Chondrocyte (in vitro differentiated cells): ENCODE measurements around the gene DGKB. TPM values are rescaled to one million over a fixed set of nuclear protein-coding genes. Genes with fewer than 3 reads are reported as not detected.

Source experiments
- DNase-seq: peaks from one replicate; pipeline ENCODE4 v3.0.0; 2021; ENCODE audit warnings: mixed read lengths, low spot score
- H3K27ac Mint-ChIP-seq: one replicate; pipeline ENCODE4 v1.8.0; 2021; ENCODE audit warnings: mild to moderate bottlenecking, moderate library complexity, mixed read lengths; ENCODE audit not compliant: unreplicated experiment
- H3K27me3 Mint-ChIP-seq: 2 replicates; pipeline ENCODE4 v1.8.0; 2021; ENCODE audit warnings: low read depth, mixed read lengths
- H3K36me3 Mint-ChIP-seq: 2 replicates; pipeline ENCODE4 v1.8.0; 2021; ENCODE audit warnings: low read depth, mixed read lengths
- H3K4me1 Mint-ChIP-seq: 2 replicates; pipeline ENCODE4 v1.8.0; 2021; ENCODE audit warnings: low read depth, mild to moderate bottlenecking, mixed read lengths
- H3K4me3 Mint-ChIP-seq: one replicate; pipeline ENCODE4 v1.8.0; 2021; ENCODE audit warnings: mild to moderate bottlenecking, moderate library complexity, mixed read lengths; ENCODE audit not compliant: unreplicated experiment
- H3K9me3 Mint-ChIP-seq: 2 replicates; pipeline ENCODE4 v1.8.0; 2021; ENCODE audit warnings: low read depth, mixed read lengths
- CTCF ChIP-seq: fragments of 200-600 bp; sonication (generic); IDR thresholded peaks from 2 replicates; pipeline ENCODE4 v1.5.0; 2021; ENCODE audit warnings: antibody characterized with exemption, mild to moderate bottlenecking, moderate library complexity
- total RNA-seq: library from RNA; stranded (reverse); gene quantifications from 3 replicates; pipeline ENCODE4 v1.2.1, GENCODE V29; 2021

The DGKB gene
- total RNA-seq, 1 donor from 2014 or later, result 0.60 TPM

- DNase-seq, result no peak
- no peaks in the 10 kb centered on the region for H3K9me3 Mint-ChIP-seq
- H3K4me1 Mint-ChIP-seq, result peaks cover 36% of the 10 kb centered on the region
- peak overlapping the region; percentile 42 for H3K27ac Mint-ChIP-seq
- no peak for TF ChIP-seq CTCF
- no peaks in the 10 kb centered on the region for H3K36me3 Mint-ChIP-seq
- H3K4me3 Mint-ChIP-seq, result no peak overlapping the region
- no peaks in the 10 kb centered on the region for H3K27me3 Mint-ChIP-seq
Measured at GRCh38 chr7:14841086-14841485, 61.5 kb downstream of the DGKB start.

DNA sequence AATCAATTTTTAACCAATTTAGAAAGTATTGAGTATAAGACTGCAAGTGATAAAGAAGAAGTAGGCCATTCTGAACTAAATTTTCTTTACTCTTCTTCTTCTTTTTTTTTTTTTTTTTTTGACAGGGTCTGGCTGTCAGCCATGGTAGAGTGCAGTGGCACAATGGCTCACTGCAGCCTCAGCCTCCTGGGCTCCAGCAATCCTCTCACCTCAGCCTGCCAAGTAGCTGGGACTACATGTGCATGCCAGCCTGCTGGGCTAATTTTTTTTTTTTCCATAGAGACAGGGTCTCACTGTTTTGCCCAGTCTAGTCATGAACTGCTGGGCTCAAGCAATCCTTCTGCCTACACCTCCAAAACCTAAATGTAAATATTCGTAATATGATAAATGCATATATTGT, 63.2 kb downstream of the DGKB start:
- no peaks in the 10 kb centered on the region for H3K27me3 Mint-ChIP-seq

DNA sequence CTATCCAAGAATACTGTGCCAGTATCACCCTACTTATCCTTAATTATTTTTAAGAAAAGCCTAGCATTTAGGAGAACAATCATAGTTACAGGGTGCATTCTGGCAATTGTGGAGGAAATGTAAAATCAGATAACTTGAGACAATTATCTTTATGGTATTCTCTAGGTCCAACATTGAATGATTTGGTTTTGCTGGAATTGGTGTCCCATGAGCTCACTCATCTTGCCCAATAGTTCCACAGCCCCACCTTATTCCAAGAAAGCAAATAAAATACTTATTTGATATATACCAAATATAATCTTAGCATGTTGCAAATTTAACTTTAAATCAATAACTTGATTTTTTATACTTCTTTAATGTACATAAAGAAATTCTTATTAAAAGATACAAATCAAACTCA, 65.3 kb downstream of the DGKB start:
- no peak for TF ChIP-seq CTCF
- Mint-ChIP-seq H3K4me3 (no peak overlapping the region), H3K4me1 (peaks cover 57% of the 10 kb centered on the region), H3K27me3 (no peaks in the 10 kb centered on the region), H3K36me3 (no peaks in the 10 kb centered on the region), H3K27ac (no peak overlapping the region), H3K9me3 (no peaks in the 10 kb centered on the region)
- DNase-seq, result no peak

More for the DNA sequence above, 63.2 kb downstream of the DGKB start:
- no peak for DNase-seq
- Mint-ChIP-seq H3K36me3 (no peaks in the 10 kb centered on the region), H3K4me3 (no peak overlapping the region), H3K4me1 (peaks cover 53% of the 10 kb centered on the region), H3K27ac (no peak overlapping the region), H3K9me3 (no peaks in the 10 kb centered on the region)
- no peak for TF ChIP-seq CTCF

DNA sequence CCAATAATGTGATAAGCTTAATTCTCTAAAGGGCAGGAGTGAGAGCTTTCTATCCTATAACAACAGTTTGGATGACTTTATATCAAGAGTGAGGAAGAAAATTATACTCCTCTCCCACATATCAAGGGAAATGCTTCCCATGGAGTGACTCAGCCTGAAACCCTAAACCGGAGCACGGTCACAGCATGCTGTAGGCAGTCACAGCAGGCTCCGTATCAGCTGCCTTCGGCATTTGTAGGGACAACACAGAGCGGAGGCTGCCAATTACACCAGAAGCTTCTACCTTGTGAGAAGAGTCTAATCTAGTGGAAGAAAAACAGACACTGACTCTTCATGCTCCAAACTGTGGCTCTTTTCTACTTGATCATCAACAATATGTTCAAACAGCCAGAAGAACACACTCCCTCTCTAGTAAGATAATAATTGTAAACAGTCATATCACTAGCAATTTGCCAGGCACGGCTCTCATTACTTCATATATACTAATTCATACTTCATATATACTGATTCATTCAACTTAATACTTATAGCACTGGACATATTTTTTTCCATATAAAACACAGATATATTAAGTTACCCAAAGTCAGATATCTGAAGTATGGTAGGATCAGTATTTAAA, 65.9 kb downstream of the DGKB start:
- peak overlapping the region; percentile 58 for H3K4me3 Mint-ChIP-seq
- no peak for DNase-seq
- no peak for TF ChIP-seq CTCF
- no peaks in the 10 kb centered on the region for H3K36me3 Mint-ChIP-seq
- H3K4me1 Mint-ChIP-seq, result peaks cover 56% of the 10 kb centered on the region
- no peaks in the 10 kb centered on the region for H3K27me3 Mint-ChIP-seq
- peaks cover under 1% of the 10 kb centered on the region for H3K9me3 Mint-ChIP-seq
- H3K27ac Mint-ChIP-seq, result peak overlapping the region; percentile 89

DNA sequence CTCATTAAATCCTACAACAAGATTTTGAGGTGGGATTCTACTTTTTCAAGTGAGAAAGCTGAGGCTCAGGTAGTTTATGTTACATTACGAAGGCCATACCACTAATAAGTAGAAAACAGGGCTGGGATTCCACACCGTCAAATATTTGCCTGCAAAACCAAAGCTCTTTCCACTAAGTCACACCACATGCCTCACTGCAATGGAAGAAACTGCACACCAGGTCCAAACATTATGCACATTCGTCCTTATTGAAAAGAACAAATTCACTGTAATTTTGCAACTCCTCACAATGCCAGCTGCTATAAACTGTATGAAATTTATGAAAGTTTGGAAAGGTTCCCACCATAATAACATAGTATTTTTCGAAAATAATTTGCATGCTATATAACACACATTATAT, 66.5 kb downstream of the DGKB start:
- TF ChIP-seq CTCF, result no peak
- Mint-ChIP-seq H3K9me3 (peaks cover 4% of the 10 kb centered on the region), H3K36me3 (peaks cover 2% of the 10 kb centered on the region), H3K27ac (peak overlapping the region; percentile 89), H3K4me3 (no peak overlapping the region), H3K4me1 (peaks cover 54% of the 10 kb centered on the region), H3K27me3 (no peaks in the 10 kb centered on the region)
- DNase-seq, result no peak
